Esophagus squamous epithelium (tissue), 5 donors: ENCODE data around the gene COL6A2. TPM values are rescaled to one million over a fixed set of nuclear protein-coding genes. Genes with fewer than 3 reads are reported as not detected.
"Not testable (repeated sequence)": the region's sequence is repeated elsewhere in the genome, so short reads cannot be mapped to it uniquely, and the experiment has no call there.

Source experiments
- DNase-seq: peaks from one replicate; lab custom pipeline; 2025; lab: John Stamatoyannopoulos, UW
- H3K27ac ChIP-seq, 4 donors: fragments of 200-600 bp; sonication (generic); one replicate each; pipeline ENCODE4 v1.5.1; 2016 to 2019; ENCODE audit warnings: mild to moderate bottlenecking in 1 of 4
- H3K27me3 ChIP-seq, 4 donors: fragments of 200-600 bp; sonication (generic); 1 replicate in 3 of 4; 2 replicates in 1 of 4; pipeline versions ENCODE4 v1.5.1 to v1.6.0; 2017 to 2021; ENCODE audit warnings: antibody characterized with exemption in 1 of 4
- H3K36me3 ChIP-seq, 3 donors: fragments of 200-600 bp; sonication (generic); one replicate each; pipeline ENCODE4 v1.5.1; 2016 to 2019
- H3K4me1 ChIP-seq, 3 donors: fragments of 200-600 bp; sonication (generic); one replicate each; pipeline ENCODE4 v1.5.1; 2017 to 2019
- H3K4me3 ChIP-seq, 4 donors: fragments of 200-600 bp; sonication (generic); 1 replicate in 3 of 4; 2 replicates in 1 of 4; pipeline ENCODE4 v1.5.1; 2016 to 2019; ENCODE audit warnings: mild to moderate bottlenecking in 2 of 4, moderate library complexity in 1 of 4
- H3K9me3 ChIP-seq, 3 donors: fragments of 200-600 bp; sonication (generic); one replicate each; pipeline ENCODE4 v1.5.1; 2016 to 2019
- POLR2A ChIP-seq, 4 donors: fragments of 450-650 bp; IDR thresholded peaks; one replicate each; pipeline ENCODE4 v1.6.1; 2017; ENCODE audit warnings: antibody characterized with exemption in 4 of 4, mild to moderate bottlenecking in 4 of 4, moderate library complexity in 3 of 4
- WGBS, 2 donors: methylation state at CpG; one replicate each; pipeline ENCODE4 v1.1.5; 2018; 5-methylcytosine and 5-hydroxymethylcytosine counted together
- intact Hi-C: fragments of 100-400 bp; cut with DNase I; formaldehyde crosslinking; loops from one replicate; pipeline ENCODE4 v1.15.0; 2022
- total RNA-seq, 4 donors: library from RNA; depleted of rRNA; stranded (reverse); fragments of >200 nt; gene quantifications; one replicate each; pipeline ENCODE4 v1.1.0, GENCODE V29; 2016
- TF ChIP-seq, protein P1 (sequence below), 6 experiments: fragments of 450-650 bp in 4 of 6; fragments of 200-600 bp in 2 of 6; sonication (generic) in 2 of 6; IDR thresholded peaks; one replicate each; pipeline ENCODE4 v1.5.1; 2016 to 2019; ENCODE audit warnings: antibody characterized with exemption in 6 of 6, mild to moderate bottlenecking in 4 of 6, moderate library complexity in 4 of 6
- donor health status: DM: yes; HTN: yes; CAD: no.

Gene COL6A2
- total RNA-seq, 4 donors from 2014 or later = 23.0 to 328 (median 62.0) TPM

DNA sequence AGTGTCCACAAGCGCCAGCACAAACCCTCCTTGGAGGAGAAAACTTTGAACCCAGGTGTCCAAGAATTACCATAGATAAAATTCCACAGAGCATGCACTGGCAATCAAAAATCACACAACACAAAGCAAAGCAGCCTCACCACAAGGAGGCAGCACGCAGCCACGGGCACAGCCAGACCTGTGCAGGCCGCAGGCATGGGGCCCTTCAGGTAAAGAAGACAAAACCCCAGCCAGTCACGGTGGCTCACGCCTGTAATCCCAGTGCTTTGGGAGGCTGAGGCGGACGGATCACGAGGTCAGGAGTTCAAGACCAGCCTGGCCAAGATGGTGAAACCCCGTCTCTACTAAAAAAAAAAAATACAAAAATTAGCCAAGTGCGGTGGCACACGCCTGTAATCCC is 49.5 kb downstream of the COL6A2 start:
- H3K27me3 ChIP-seq, intact Hi-C loops, H3K27ac ChIP-seq, H3K4me3 ChIP-seq, DNase-seq, H3K36me3 ChIP-seq, H3K9me3 ChIP-seq: not testable (repeated sequence)
- H3K4me1 ChIP-seq = peaks cover 0 to 12% (median 0%) of the 10 kb centered on the region in 3 donors
- 40 to 64% methylated on average over 6 to 11 of the region's 12 CpGs for WGBS, 2 donors
- TF ChIP-seq, protein P1, sequence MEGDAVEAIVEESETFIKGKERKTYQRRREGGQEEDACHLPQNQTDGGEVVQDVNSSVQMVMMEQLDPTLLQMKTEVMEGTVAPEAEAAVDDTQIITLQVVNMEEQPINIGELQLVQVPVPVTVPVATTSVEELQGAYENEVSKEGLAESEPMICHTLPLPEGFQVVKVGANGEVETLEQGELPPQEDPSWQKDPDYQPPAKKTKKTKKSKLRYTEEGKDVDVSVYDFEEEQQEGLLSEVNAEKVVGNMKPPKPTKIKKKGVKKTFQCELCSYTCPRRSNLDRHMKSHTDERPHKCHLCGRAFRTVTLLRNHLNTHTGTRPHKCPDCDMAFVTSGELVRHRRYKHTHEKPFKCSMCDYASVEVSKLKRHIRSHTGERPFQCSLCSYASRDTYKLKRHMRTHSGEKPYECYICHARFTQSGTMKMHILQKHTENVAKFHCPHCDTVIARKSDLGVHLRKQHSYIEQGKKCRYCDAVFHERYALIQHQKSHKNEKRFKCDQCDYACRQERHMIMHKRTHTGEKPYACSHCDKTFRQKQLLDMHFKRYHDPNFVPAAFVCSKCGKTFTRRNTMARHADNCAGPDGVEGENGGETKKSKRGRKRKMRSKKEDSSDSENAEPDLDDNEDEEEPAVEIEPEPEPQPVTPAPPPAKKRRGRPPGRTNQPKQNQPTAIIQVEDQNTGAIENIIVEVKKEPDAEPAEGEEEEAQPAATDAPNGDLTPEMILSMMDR (IDR thresholded peaks at IDR 0.05) = peak in 4 of 6 experiments; percentile 33 to 58 (median 38)

- Histone ChIP-seq H3K27me3 (no peaks in the 10 kb centered on the region), H3K9me3 (no peaks in the 10 kb centered on the region), H3K4me1 (peaks cover 0 to 17% (median 5%) of the 10 kb centered on the region in 3 donors), H3K36me3 (no peaks in the 10 kb centered on the region), H3K4me3 (no peak overlapping the region), H3K27ac (no peak overlapping the region)
- DNase-seq = no peak
- WGBS, 2 donors = 58 to 77% methylated on average over 10 to 11 of the region's 11 CpGs
- intact Hi-C loops = no loop called here
- no peak for TF ChIP-seq POLR2A (IDR thresholded peaks at IDR 0.05)
- TF ChIP-seq, protein P1 (IDR thresholded peaks at IDR 0.05) = no peak
Observed at GRCh38 chr21:46148106-46148505, 50.2 kb downstream of the COL6A2 start.

DNA sequence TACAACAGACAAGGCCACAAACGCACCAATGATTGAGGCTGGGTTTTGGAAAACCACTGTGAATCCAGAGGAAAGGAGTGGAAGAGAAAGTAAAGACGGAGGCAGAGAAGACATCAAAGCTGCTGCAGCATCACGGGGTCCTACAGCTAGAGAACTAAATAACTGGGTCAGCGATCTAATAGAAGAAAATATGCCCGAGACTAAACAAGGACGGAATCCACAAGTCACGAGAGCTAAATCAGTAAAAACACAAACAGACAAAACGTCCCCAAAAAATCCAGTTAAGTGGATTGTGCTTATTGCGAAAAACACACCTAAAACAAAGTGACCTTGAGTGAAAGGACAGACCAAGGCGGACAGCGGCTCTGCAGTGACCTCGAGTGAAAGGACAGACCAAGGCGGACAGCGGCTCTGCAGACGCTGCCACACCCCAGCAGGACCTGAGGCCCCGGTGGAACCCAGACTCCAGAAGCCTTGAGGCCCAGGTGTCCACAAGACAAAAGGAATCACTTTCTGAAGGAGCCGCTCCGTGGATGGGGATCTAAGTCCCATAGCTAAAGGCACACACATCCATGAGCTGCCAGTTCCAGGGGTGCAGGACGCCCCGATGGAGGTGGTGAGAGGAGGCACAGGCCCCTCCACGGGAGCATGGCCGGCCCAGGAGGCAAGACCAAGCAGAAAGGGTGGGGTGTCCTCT is 51.4 kb downstream of the COL6A2 start:
- 80% methylated on average over 22 of the region's 22 CpGs for WGBS, 2 donors
- intact Hi-C loops = no loop called here
- no peak overlapping the region for H3K27ac ChIP-seq
- no peak overlapping the region for H3K4me3 ChIP-seq
- no peak for TF ChIP-seq POLR2A (IDR thresholded peaks at IDR 0.05)
- TF ChIP-seq, protein P1 (IDR thresholded peaks at IDR 0.05) = no peak
- H3K9me3 ChIP-seq = no peaks in the 10 kb centered on the region
- H3K36me3 ChIP-seq = no peaks in the 10 kb centered on the region
- no peaks in the 10 kb centered on the region for H3K27me3 ChIP-seq
- peaks cover 5 to 12% (median 9%) of the 10 kb centered on the region in 3 donors for H3K4me1 ChIP-seq
- no peak for DNase-seq

DNA sequence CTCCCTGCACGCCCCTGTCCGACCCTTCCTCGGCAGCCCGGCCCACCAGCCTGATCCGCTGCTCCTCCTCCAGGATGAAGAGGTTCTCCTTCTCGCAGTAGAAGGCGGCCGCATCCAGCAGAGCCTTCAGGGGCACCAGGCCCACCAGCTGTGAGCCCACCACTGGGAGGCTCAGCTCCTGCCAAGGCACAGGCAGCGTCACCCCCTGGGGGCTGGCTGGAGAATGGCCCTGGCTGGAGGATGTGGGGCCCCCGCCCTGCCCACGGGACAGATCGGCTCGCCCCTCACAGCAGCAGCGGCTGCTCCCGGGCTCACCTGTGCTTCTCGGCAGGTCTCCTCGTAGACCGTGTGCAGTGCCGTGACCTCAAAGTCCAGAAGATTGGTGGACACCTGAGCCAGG is 52.2 kb downstream of the COL6A2 start:
- no peak overlapping the region for H3K27ac ChIP-seq
- 70 to 91% methylated on average over 2 to 4 of the region's 19 CpGs for WGBS, 2 donors
- no peaks in the 10 kb centered on the region for H3K9me3 ChIP-seq
- intact Hi-C loops = no loop called here
- TF ChIP-seq POLR2A (IDR thresholded peaks at IDR 0.05) = no peak
- TF ChIP-seq, protein P1 (IDR thresholded peaks at IDR 0.05) = no peak
- no peaks in the 10 kb centered on the region for H3K27me3 ChIP-seq
- H3K4me1 ChIP-seq = peaks cover 5 to 12% (median 9%) of the 10 kb centered on the region in 3 donors
- DNase-seq = no peak
- no peaks in the 10 kb centered on the region for H3K36me3 ChIP-seq
- no peak overlapping the region for H3K4me3 ChIP-seq

DNA sequence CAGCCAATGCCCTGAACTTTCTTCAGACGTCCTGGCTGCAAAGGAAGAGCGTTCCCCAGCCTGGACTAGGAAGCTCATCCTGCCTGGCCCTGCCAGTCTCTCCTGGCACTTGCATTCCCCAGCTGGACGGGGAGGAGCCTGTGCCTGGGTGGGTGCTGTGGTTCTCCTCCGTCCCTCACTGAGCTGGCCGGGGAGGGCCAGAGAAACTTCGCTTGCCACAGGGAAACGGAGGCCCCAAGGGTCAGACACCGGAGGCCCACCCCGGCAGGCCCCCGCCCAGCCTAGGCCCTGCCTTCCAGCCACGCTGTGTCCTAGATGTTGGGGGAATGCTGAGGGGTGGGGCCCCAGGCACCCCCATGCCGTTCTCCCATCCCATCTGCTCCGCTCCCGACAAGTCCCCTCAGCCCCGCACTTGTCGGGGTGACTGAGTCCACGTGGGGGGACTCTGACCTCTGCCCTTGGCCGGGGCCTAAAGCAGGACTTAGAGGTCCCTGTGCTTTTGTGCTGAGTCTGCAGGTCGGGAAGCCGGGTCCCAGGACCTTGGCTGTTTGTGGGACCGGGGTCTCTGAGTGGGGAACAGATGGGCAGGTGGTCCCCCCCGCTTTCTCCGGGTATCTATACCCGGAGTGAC is 52.7 kb downstream of the COL6A2 start:
- no peak for DNase-seq

More for the DNA sequence above, 52.7 kb downstream of the COL6A2 start:
- intact Hi-C loops = no loop called here
- Histone ChIP-seq H3K4me3 (no peak overlapping the region), H3K27me3 (no peaks in the 10 kb centered on the region), H3K27ac (no peak overlapping the region), H3K4me1 (peaks cover 5 to 12% (median 9%) of the 10 kb centered on the region in 3 donors), H3K36me3 (no peaks in the 10 kb centered on the region), H3K9me3 (no peaks in the 10 kb centered on the region)
- TF ChIP-seq, protein P1 (IDR thresholded peaks at IDR 0.05) = no peak
- TF ChIP-seq POLR2A (IDR thresholded peaks at IDR 0.05) = no peak
- 66% methylated on average over 4 of the region's 24 CpGs; no CpG with 5 or more reads in 1 of the 2 donors for WGBS, 2 donors
